ENCODE data around the gene RNF144B. TPM values are rescaled to one million over a fixed set of nuclear protein-coding genes. Genes with fewer than 3 reads are reported as not detected.

Gene RNF144B
- total and polyA plus RNA-seq, 10 of the 15 experiments (the other 5 are each of a cell fraction or from before 2014, with no cell fraction given): 0.03 to 0.18 (median 0.14) TPM

- TF ChIP-seq YY1 (IDR thresholded peaks at IDR 0.05; ENCODE audit: low read depth, low read length) (peak; percentile 51; the same call in 1 of the 2 replicates), SIN3A (IDR thresholded peaks at IDR 0.05; ENCODE audit: low read depth, low read length) (no peak), SMAD5 (IDR thresholded peaks at IDR 0.05; ENCODE audit: low read depth) (no peak), MTA3 (IDR thresholded peaks at IDR 0.05; ENCODE audit: borderline replicate concordance, low read length) (peak; percentile 42; the same call in 1 of the 2 replicates), TCF3 (IDR thresholded peaks at IDR 0.05; ENCODE audit: borderline replicate concordance, insufficient read depth, low read depth, low read length) (no peak), JUND (IDR thresholded peaks at IDR 0.05; ENCODE audit: low read depth, low read length) (0 out of 2 replicates have a peak, but pooled peaks have one; percentile 33), SUZ12 (IDR thresholded peaks at IDR 0.05; ENCODE audit: unreplicated experiment) (no peak), ETV6 (conservative IDR thresholded peaks at IDR 0.05 in 1 of 2, IDR thresholded peaks at IDR 0.05 in 1 of 2; ENCODE audit: borderline replicate concordance in 1 of 2, low read depth in 1 of 2) (peak in 1 of 2 experiments; percentile 73; a peak in 1 of 4 replicates), E2F4 (IDR thresholded peaks at IDR 0.05; ENCODE audit: low read depth, low read length) (no peak), WRNIP1 (IDR thresholded peaks at IDR 0.05; ENCODE audit: borderline replicate concordance, low read depth, low read length) (no peak), CHD2 (IDR thresholded peaks at IDR 0.05; ENCODE audit: borderline replicate concordance, low read depth, low read length) (no peak), SIX5 (IDR thresholded peaks at IDR 0.05; ENCODE audit: low read depth, low read length, severe bottlenecking) (no peak), RBBP5 (conservative IDR thresholded peaks at IDR 0.05) (no peak), CUX1 (IDR thresholded peaks at IDR 0.05; ENCODE audit: insufficient replicate concordance, low read depth, low read length) (no peak), EZH2 (IDR thresholded peaks at IDR 0.05; ENCODE audit: borderline replicate concordance, control insufficient read depth, low read depth, low read length) (0 out of 2 replicates have a peak, but pooled peaks have one; percentile 24), BCL11A (IDR thresholded peaks at IDR 0.05; ENCODE audit: low read depth, low read length) (peak; percentile 33; the same call in 1 of the 2 replicates), CTCF (IDR thresholded peaks at IDR 0.05 in 2 of 3, conservative IDR thresholded peaks at IDR 0.05 in 1 of 3; ENCODE audit: control insufficient read depth in 2 of 3, extremely low read depth in 1 of 3, insufficient read depth in 1 of 3, low read depth in 3 of 3, low read length in 3 of 3) (no peak), PAX8 (IDR thresholded peaks at IDR 0.05) (no peak), IRF5 (IDR thresholded peaks at IDR 0.05; ENCODE audit: borderline replicate concordance) (no peak)
Observed at GRCh38 chr6:18400831-18401446, 13.8 kb downstream of the RNF144B start (continued).
